ENCODE data around the gene AAK1. TPM values are rescaled to one million over a fixed set of nuclear protein-coding genes. Genes with fewer than 3 reads are reported as not detected.

Gene AAK1
- total and polyA plus RNA-seq, 8 donors: 12.9 to 115 (median 66.8) TPM

DNA sequence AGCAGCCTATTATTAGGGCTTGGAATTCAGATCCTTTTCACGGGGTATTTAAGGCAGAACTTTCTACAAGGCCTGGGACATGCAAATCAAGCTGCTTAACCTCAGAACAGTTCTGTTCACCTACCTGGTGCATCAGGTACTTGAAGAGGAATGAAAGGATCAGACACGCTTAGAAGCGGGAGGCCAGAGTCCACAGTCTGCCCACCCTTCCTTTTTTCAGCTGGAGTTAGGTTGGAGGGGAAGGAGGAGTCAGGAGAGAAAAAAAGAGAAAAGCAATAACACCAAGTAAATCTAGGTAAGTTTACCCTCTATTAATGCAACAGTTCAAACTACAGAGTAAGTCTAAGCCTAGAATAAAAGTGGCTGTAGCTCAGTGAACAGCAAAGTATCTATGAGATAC lies 147.7 kb downstream of the AAK1 start:
- TF ChIP-seq, protein P1, sequence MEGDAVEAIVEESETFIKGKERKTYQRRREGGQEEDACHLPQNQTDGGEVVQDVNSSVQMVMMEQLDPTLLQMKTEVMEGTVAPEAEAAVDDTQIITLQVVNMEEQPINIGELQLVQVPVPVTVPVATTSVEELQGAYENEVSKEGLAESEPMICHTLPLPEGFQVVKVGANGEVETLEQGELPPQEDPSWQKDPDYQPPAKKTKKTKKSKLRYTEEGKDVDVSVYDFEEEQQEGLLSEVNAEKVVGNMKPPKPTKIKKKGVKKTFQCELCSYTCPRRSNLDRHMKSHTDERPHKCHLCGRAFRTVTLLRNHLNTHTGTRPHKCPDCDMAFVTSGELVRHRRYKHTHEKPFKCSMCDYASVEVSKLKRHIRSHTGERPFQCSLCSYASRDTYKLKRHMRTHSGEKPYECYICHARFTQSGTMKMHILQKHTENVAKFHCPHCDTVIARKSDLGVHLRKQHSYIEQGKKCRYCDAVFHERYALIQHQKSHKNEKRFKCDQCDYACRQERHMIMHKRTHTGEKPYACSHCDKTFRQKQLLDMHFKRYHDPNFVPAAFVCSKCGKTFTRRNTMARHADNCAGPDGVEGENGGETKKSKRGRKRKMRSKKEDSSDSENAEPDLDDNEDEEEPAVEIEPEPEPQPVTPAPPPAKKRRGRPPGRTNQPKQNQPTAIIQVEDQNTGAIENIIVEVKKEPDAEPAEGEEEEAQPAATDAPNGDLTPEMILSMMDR (IDR thresholded peaks at IDR 0.05): no peak
- intact Hi-C loops (cut with DNase I; ENCODE audit: low total_unique reads): no loop called here

GRCh38 chr2:69495008-69495407 lies 148.5 kb downstream of the AAK1 start:
- Histone ChIP-seq H3K36me3 (peaks cover 14 to 67% (median 45%) of the 10 kb centered on the region in 4 donors), H3K4me3 (no peak overlapping the region), H3K27ac (no peak overlapping the region), H3K27me3 (no peaks in the 10 kb centered on the region), H3K4me1 (peaks cover 0 to 12% (median 4%) of the 10 kb centered on the region in 4 donors), H3K9me3 (no peaks in the 10 kb centered on the region)
- TF ChIP-seq POLR2AphosphoS5 (IDR thresholded peaks at IDR 0.05) (no peak), EP300 (IDR thresholded peaks at IDR 0.05) (no peak), POLR2A (IDR thresholded peaks at IDR 0.05) (no peak)
- TF ChIP-seq, protein P1 (IDR thresholded peaks at IDR 0.05): no peak
- 87 to 90% (median 88%) methylated on average over 3 of the region's 3 CpGs for WGBS, 5 donors
- DNase-seq: no peak
- intact Hi-C loops (cut with DNase I; ENCODE audit: low total_unique reads): no loop called here

More for the DNA sequence above, 147.7 kb downstream of the AAK1 start:
- Histone ChIP-seq H3K36me3 (peaks cover 14 to 63% (median 47%) of the 10 kb centered on the region in 4 donors), H3K4me3 (no peak overlapping the region), H3K4me1 (peaks cover 0 to 12% (median 4%) of the 10 kb centered on the region in 4 donors), H3K27ac (no peak overlapping the region), H3K27me3 (no peaks in the 10 kb centered on the region), H3K9me3 (no peaks in the 10 kb centered on the region)
- WGBS, 5 donors: 76 to 91% (median 91%) methylated on average over 3 of the region's 3 CpGs
- no peak for DNase-seq

DNA sequence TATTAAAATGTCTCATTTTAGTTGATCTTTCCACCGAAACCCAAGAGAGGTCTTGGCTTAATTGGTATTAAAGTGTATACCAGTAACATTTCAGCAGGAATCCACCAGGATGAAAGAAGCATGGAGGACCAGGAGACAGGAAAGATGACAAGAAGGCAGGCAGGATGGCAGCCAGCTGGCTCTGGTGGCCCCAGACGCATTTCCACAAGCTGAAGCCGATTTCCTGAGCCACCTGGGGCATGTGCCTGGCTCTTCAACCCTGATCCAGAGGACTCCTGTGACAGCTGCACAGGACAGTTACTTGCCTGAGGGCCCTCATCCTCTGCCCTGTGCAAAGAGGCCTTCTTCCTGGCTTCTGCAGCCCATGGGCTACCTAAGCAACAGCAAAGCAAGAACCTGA lies 149.4 kb downstream of the AAK1 start:
- WGBS, 5 donors: 76 to 84% (median 81%) methylated on average over 3 of the region's 3 CpGs
- Histone ChIP-seq H3K27ac (no peak overlapping the region), H3K4me3 (no peak overlapping the region), H3K4me1 (peaks cover 0 to 12% (median 4%) of the 10 kb centered on the region in 4 donors), H3K27me3 (no peaks in the 10 kb centered on the region), H3K9me3 (no peaks in the 10 kb centered on the region), H3K36me3 (peaks cover 14 to 70% (median 47%) of the 10 kb centered on the region in 4 donors)
- TF ChIP-seq, protein P1 (IDR thresholded peaks at IDR 0.05): no peak
- no peak for TF ChIP-seq POLR2A (IDR thresholded peaks at IDR 0.05)
- no peak for TF ChIP-seq POLR2AphosphoS5 (IDR thresholded peaks at IDR 0.05)
- no peak for TF ChIP-seq EP300 (IDR thresholded peaks at IDR 0.05)
- intact Hi-C loops (cut with DNase I; ENCODE audit: low total_unique reads): no loop called here
- no peak for DNase-seq

DNA sequence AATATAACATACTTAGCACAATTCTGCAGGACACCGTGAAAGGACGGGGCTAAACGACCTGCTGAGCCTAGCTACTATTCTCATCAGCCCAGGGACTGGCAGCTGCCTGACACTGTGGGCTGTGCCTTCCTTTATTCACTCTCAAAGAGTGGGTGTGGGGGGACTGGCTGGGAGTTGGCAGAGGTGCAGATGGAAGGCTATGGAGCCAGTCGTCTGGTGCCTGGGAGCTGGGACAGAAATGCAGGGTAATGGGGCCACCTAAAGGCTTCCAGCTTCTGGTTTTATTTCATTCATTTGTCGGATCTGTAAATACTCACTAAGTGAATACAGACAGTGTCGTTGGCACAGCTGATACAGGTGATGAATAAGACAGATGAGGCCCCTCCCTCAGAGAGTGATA lies 150.3 kb downstream of the AAK1 start:
- WGBS, 5 donors: 38 to 53% (median 48%) methylated on average over 6 of the region's 6 CpGs
- Histone ChIP-seq H3K36me3 (peaks cover 8 to 61% (median 42%) of the 10 kb centered on the region in 4 donors), H3K27ac (no peak overlapping the region), H3K27me3 (no peaks in the 10 kb centered on the region), H3K9me3 (no peaks in the 10 kb centered on the region), H3K4me1 (peaks cover 0 to 12% (median 4%) of the 10 kb centered on the region in 4 donors), H3K4me3 (no peak overlapping the region)
- intact Hi-C loops (cut with DNase I; ENCODE audit: low total_unique reads): no loop called here
- DNase-seq: peak; percentile 32 to 69
- TF ChIP-seq, protein P1 (IDR thresholded peaks at IDR 0.05): peak in 1 of 7 experiments; percentile 9
- TF ChIP-seq EP300 (IDR thresholded peaks at IDR 0.05): no peak

Data from stomach (tissue), 9 donors.